Measurements from ENCODE around the gene DICER1.

DNA sequence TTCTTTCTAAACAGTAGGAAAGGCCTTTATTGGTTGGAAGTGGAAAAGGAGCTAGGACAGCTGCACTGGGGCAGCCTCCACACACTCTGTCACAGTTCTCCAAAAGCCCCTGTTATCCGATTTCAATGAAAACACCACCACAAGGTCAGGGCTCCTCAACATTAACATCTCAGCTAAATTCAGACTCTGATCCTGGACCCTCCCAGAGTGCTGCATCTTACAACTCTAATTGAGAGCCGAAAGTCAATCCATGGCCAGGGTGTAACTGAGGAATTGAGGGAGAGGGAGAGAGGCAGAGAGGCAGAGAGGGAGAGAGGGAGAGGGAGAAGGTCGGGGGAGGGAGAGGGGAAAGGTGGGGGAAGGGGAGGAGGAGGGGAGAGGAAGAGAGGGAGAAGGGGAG, 32.1 kb downstream of the DICER1 start:
- TF ChIP-seq, protein P1, sequence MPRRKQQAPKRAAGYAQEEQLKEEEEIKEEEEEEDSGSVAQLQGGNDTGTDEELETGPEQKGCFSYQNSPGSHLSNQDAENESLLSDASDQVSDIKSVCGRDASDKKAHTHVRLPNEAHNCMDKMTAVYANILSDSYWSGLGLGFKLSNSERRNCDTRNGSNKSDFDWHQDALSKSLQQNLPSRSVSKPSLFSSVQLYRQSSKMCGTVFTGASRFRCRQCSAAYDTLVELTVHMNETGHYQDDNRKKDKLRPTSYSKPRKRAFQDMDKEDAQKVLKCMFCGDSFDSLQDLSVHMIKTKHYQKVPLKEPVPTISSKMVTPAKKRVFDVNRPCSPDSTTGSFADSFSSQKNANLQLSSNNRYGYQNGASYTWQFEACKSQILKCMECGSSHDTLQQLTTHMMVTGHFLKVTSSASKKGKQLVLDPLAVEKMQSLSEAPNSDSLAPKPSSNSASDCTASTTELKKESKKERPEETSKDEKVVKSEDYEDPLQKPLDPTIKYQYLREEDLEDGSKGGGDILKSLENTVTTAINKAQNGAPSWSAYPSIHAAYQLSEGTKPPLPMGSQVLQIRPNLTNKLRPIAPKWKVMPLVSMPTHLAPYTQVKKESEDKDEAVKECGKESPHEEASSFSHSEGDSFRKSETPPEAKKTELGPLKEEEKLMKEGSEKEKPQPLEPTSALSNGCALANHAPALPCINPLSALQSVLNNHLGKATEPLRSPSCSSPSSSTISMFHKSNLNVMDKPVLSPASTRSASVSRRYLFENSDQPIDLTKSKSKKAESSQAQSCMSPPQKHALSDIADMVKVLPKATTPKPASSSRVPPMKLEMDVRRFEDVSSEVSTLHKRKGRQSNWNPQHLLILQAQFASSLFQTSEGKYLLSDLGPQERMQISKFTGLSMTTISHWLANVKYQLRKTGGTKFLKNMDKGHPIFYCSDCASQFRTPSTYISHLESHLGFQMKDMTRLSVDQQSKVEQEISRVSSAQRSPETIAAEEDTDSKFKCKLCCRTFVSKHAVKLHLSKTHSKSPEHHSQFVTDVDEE (CRISPR knock-in tag; IDR thresholded peaks at IDR 0.05) = no peak
- TF ChIP-seq SNAI2 (CRISPR knock-in tag; IDR thresholded peaks at IDR 0.05) = no peak

Measured in SK-N-SH treated with all-trans-retinoic acid at 6 μM for 48 hours (cell line).